SK-N-MC (cell line): ENCODE data around the gene GPR151.

ENCODE experiments used
- EZH2 ChIP-seq: fragments of 200-600 bp; sonication (generic); IDR thresholded peaks from one replicate; pipeline ENCODE4 v1.6.1; 2017; ENCODE audit warnings: antibody characterized with exemption
- POLR2AphosphoS5 ChIP-seq: IDR thresholded peaks from 2 replicates; pipeline ENCODE4 v1.6.1; 2012; ENCODE audit warnings: mild to moderate bottlenecking, low read depth, low read length, borderline replicate concordance

DNA sequence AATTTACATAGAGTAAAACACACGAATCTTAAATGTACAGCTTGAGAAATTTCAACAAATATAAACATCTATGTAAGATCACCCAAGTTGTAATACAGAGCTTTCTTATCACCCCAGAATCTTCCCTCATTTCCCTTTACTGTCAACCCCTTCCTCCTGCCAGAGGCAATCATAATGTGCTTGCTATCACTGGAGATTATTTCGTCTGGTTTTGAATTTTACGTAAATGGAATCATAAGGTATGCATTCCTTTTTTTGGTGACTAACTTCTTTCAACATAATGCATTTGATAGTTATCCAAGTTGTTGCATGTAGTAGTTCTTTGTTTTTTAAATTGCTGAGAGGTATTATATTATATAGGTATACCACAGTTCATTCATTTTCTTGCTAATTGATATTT is 37.5 kb upstream of the GPR151 start:
- TF ChIP-seq POLR2AphosphoS5 (no peak), EZH2 (no peak)
